ENCODE data around the gene MOGAT3. TPM values are rescaled to one million over a fixed set of nuclear protein-coding genes. Genes with fewer than 3 reads are reported as not detected.
A peak's percentile ranks its signal among the peaks of the same experiment; 100 is the strongest.
"Not testable (repeated sequence)": the region's sequence is repeated elsewhere in the genome, so short reads cannot be mapped to it uniquely, and the experiment has no call there.

The MOGAT3 gene
- total RNA-seq, 1 experiment from 2014 or later: not detected

GRCh38 chr7:101203740-101204738 lies 3.2 kb upstream of the MOGAT3 start:
- DNase-seq (ENCODE audit: low spot score): not testable (repeated sequence)

GRCh38 chr7:101202603-101202918 lies 1.7 kb upstream of the MOGAT3 start:
- no peak for DNase-seq (ENCODE audit: low spot score)

DNA sequence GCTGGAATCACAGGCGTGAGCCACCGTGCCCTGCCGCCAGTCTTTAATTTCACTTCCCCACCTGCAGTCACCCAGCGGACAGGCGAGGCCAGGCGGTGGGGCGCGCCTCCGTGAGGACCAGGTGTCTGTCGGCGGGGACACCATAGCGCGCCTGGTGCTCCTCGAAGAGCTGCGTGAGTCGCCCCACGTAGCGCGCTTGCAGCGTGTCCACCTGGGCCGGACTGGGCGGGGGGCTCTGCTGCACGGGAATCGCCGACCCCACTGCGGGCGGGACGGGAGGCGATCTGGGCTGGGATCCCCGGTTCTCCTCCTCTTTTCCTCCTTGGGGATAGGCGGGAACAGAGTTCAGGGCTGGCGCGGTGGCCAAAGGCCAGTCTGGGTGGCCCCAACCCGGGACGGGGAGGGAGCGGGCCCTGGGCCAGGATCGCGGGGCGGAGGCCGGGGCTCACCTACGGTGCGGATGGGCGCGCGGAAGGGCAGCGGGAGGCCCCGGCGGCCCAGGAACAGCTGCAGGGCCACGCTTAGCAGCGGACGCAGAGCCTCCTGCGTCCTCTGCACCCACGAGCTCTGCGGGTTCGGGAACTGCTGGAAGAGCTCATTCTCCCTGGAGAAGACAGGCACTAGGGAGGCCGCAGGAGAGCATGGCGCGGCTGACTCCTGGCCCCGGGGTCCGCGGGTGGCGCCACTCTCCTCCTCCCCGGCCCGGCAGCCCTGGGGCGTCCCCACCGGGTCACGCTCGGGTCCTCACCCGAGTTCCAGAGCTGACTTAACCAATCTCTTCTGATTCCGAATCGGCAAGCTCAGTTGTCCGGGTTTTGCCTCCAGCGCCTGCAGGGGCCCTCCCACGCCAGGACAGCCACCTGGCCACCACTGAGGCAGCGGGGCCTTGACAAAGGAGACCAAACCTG lies 1.1 kb upstream of the MOGAT3 start:
- DNase-seq (ENCODE audit: low spot score): no peak

DNA sequence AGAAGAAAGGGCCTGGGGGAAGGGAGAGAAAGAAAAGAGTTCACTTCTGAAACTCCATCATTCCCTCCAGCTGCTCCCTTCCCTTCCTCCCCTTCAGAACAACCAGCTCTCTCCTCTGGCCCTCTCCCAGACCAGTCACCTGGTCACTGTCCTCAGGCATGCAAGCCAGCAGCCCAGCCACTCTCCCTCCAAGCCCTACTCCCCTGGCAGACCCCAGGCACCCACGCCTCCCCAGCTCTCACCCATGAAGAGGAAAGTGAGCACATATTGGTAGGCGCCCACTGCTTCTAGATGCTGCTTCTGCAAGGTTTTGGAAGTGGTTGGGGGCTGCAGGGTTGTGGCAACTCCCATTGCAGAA lies 353 bp downstream of the MOGAT3 start:
- no peak for DNase-seq (ENCODE audit: low spot score)

DNA sequence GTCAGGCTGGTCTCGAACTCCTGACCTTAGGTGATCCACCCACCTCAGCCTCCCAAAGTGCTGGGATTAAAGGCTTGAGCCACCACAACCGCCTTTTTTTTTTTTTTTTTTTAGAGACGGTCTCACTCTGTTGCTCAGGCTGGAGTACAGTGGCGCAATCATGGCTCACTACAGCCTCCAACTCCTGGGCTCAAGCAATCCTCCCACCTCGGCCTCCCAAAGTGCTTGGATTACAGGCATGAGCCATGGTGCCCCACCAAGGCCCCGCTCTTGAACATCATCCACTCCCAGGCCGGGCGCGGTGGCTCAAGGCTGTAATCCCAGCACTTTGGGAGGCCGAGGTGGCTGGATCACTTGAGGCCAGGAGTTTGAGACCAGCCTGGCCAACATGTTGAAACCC lies 1.3 kb downstream of the MOGAT3 start:
- DNase-seq (ENCODE audit: low spot score): not testable (repeated sequence)

- no peak for DNase-seq (ENCODE audit: low spot score)
These were observed 2.4 kb downstream of the MOGAT3 start for GRCh38 chr7:101198476-101198875.

GRCh38 chr7:101197991-101198390 lies 2.8 kb downstream of the MOGAT3 start:
- no peak for DNase-seq (ENCODE audit: low spot score)

GRCh38 chr7:101195884-101196283 lies 5.0 kb downstream of the MOGAT3 start:
- DNase-seq (ENCODE audit: low spot score): no peak

DNA sequence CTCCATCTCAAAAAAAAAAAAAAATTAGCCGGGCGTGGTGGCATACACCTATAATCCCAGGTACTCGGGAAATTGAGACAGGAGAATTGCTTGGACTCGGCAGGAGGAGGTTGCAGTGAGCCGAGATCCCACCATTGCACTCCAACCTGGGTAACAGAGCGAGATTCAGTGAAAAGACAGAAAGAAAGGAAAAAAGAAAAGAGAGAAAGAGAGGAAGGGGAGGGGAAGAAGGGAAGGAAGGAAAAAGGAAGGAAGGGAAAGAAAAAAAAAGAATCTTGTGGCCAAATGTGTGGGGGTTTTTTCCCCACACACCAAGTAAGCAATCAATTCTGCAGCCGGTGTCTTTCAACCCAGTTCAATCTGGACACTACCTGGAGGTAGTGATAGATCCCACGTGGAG lies 11.7 kb downstream of the MOGAT3 start:
- no peak for DNase-seq (ENCODE audit: low spot score)

- no peak for DNase-seq (ENCODE audit: low spot score)
These were observed 13.9 kb downstream of the MOGAT3 start for GRCh38 chr7:101186844-101187428.

DNA sequence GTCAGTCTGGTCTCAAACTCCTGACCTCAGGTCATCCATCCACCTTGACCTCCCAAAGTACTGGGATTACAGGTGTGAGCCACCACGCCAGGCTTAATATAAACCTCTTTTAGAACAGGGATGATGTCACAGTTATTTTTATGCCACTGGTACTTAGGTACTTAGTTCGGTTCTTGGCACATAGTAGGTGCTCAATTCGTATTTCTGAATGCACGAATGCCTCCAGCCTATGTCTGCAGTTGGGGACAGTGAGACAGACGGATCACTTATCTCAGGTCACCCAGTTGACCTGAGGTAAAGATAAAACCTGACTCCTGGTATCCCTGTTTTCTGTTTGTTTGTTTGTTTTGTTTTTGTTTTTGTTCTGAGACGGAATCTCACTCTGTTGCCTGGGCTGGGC lies 14.6 kb downstream of the MOGAT3 start:
- DNase-seq (ENCODE audit: low spot score): no peak

DNA sequence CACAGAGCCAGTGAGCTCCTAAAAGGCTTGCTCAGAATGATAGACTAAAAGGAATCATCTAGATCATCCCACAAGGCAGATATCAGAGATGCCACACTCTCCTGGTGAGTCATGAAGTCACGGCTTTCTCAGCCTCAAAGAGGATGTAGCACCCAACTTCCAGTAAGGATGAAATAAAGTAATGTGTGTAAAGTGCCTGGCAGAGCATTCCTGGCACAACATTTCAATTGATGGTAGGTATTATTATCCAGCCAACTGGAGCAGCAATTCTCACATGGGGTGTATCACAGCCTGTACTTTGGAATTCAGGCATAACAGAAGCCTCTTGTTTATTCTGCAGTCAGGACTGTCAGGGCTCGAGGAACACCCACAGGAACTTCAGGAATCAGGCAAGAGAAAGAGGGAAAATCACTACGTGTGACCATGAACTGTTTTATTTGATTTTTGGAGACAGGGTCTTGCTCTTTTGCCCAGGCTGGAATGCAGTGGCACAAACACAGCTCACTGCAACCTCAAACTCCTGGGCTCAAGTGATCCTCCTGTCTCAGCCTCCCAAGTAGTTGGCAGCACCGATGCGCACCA lies 15.5 kb downstream of the MOGAT3 start:
- DNase-seq (ENCODE audit: low spot score): no peak

GRCh38 chr7:101180130-101180755 lies 20.6 kb downstream of the MOGAT3 start, which contains the start of gene NAT16:
Gene NAT16, minus strand, starts transcription at chr7:101180293. Its CDS starts 5,486 bp downstream, at chr7:101174807.
- no peak for DNase-seq (ENCODE audit: low spot score)

DNA sequence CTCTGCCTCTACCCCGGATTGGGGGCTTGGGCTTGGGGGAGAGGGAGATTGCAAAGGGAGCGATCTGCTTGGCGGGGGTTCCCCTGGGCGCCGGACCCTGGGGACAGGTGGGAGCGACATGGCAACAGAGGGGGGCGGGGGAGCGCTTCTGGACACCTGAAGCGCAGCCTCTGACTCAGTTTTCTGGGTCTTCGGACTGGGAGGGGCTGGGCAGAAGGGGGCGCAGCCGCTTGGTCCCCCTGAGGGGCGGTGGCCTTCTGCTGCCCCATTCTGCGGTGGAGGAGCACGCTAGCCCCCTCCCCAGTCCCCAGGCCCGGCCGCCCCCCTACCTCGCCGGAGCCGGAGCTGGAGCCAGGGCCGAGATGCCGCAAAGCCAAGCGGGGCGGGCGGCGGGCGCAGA lies 21.1 kb downstream of the MOGAT3 start:
- DNase-seq (ENCODE audit: low spot score): no peak

GRCh38 chr7:101179117-101179516 lies 21.7 kb downstream of the MOGAT3 start:
- no peak for DNase-seq (ENCODE audit: low spot score)

DNA sequence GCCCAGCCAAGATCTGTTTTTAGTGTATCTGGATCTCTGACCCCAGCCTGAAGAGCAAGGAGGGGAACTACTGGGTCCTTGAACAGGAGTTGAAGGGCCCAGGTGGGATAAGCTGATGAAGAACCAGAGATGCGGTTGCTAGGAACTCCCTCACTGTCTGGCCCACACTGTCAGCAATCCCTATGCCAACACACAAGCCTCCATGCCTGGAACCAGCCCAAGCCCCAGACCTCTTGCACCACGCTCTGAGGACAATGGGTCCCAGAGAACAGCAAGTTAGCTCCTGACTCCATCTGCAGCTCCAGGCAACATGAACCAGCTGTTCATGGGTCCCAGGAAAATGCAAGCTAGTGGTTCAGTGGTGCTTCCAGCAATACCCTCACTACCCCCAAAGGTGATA lies 23.2 kb downstream of the MOGAT3 start:
- DNase-seq (ENCODE audit: low spot score): no peak

DNA sequence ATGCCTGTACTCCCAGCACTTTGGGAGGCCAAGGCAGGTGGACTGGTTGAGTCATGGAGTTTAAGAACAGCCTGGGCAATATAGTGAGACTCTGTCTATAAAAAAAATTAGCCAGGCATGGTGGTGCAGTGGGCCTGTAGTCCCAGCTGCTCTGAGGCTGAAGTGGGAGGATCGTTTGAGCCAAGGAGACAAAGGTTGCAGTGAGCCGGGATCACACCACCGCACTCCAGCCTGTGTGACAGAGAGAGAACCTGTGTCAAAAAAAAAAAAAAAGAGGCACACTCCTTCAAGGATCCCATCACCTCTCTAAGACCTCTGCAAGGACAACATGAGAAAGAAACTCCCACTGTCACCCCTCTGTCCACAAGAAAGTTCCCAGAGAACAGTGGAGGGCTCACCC lies 25.2 kb downstream of the MOGAT3 start:
- no peak for DNase-seq (ENCODE audit: low spot score)

DNA sequence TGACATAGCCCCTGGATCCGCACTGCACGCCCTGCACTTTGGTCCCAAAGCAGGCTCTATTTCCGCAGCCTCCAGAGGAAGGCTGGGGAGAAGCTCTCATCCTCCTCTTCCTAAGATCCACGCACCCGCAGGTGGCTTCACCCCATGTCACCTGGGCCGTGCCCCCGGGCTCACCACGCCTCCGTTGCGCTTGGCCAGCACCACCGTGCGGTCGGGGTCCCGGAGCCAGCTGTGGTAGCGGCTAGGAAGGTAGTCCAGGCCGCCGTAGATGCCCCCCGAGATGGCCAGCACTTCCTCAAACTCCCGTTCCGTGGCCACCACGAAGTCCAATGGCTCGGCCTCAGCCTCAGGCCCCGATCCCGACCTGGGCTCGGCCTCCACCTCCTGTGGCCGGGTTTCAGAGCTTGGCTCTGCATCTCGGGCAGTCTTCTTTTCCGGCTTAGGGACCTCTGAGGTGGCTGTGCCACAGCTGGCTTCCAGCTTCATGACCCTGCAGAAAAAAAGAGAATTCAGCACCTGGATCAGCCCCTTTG lies 26.4 kb downstream of the MOGAT3 start:
- no peak for DNase-seq (ENCODE audit: low spot score)

DNA sequence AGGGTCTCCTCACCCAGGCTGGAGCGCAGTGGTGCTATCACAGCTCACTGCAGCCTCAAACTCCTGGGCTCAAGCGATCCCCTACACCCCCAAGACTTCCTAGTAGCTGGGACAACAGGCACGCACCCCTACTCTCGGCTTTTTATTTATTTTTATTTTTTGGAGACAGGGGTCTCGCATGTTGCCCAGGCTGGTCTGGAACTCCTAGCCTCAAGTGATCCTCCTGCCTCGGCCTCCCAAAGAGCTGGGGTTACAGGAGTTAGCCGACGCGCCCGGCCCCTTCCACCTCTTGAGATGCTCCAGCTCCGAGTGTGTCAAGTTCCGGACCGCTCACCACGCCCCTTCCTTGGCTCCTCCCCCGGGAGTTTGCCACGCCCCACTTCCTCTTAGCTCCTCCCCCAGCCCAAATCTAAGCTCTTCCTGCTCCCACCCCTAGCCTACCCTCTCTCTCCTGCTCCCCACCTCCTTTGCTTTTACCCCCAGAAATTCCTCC lies 27.0 kb downstream of the MOGAT3 start:
- no peak for DNase-seq (ENCODE audit: low spot score)

GRCh38 chr7:101172854-101173751 lies 27.7 kb downstream of the MOGAT3 start:
- peak; percentile 90 for DNase-seq (ENCODE audit: low spot score)
